ENCODE results near the gene IER3. TPM values are rescaled to one million over a fixed set of nuclear protein-coding genes. Genes with fewer than 3 reads are reported as not detected.

Gene IER3, protein sequence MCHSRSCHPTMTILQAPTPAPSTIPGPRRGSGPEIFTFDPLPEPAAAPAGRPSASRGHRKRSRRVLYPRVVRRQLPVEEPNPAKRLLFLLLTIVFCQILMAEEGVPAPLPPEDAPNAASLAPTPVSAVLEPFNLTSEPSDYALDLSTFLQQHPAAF
- 10 to 100 TPM in 4 of 5 donors, 1 to 10 TPM in 1; 8.9 to 30.8 (median 12.4) TPM for total RNA-seq
- 3.6 TPM for total RNA-seq (2013)
- 9.0 to 2,188 (median 22.7) reads per million in 29 experiments for total RNA-seq

- Mint-ChIP-seq H3K4me3 (peak within 1 kb of the TSS; percentile 88 to 96 (median 94)), H3K27ac (peak within 1 kb of the TSS; percentile 88 to 93), H3K4me1 (peaks cover 46 to 64% (median 57%) of the 10 kb centered on the region in 3 donors), H3K27me3 (no peaks in the 10 kb centered on the region), H3K36me3 (peaks cover 18% of the 10 kb centered on the region), H3K9me3 (no peaks in the 10 kb centered on the region)
- ATAC-seq (replicated peaks in 1 of 4), result peak; percentile 66 to 71 (median 70)
- POLR2A ChIA-PET, result no interaction called here
- Histone ChIP-seq H3K27me3 (replicated peaks in 1 of 2; ENCODE audit: control insufficient read depth in 2 of 2, extremely low read depth in 1 of 2, insufficient read depth in 2 of 2, low read length in 1 of 2) (no peaks in the 10 kb centered on the region), H3K27ac (ENCODE audit: low read length) (peak within 1 kb of the TSS; percentile 74), H3K4me1 (ENCODE audit: control insufficient read depth in 1 of 2, extremely low read depth in 1 of 2, insufficient read depth in 2 of 2, low read length in 2 of 2) (peaks cover 17 to 48% of the 10 kb centered on the region in 2 experiments), H3K36me3 (ENCODE audit: control insufficient read depth in 2 of 2, extremely low read depth in 1 of 2, insufficient read depth in 1 of 2, low read length in 1 of 2) (peaks cover 8 to 15% of the 10 kb centered on the region in 2 donors), H3K9me3 (no peaks in the 10 kb centered on the region), H3K4me3 (ENCODE audit: control insufficient read depth in 1 of 2, extremely low read depth in 1 of 2, low read length in 1 of 2) (peak within 1 kb of the TSS; percentile 85 to 86)
- CTCF ChIA-PET, result interaction anchor here in 1 of 2 donors (0.8 kb wide), 1 partner anchor 14 kb away, joined by 5 read pairs; no protein-coding TSS in a partner anchor
- WGBS (ENCODE audit: insufficient coverage), result 1% methylated on average over 45 of the region's 54 CpGs
- DNase-seq, result peak in 33 of 35 experiments; percentile 20 to 85 (median 52)
Observed at GRCh38 chr6:30744054-30744805, at the start of gene IER3. IER3 (minus strand) TSS chr6:30744547; CDS start chr6:30744518, 29 bp downstream.

DNA sequence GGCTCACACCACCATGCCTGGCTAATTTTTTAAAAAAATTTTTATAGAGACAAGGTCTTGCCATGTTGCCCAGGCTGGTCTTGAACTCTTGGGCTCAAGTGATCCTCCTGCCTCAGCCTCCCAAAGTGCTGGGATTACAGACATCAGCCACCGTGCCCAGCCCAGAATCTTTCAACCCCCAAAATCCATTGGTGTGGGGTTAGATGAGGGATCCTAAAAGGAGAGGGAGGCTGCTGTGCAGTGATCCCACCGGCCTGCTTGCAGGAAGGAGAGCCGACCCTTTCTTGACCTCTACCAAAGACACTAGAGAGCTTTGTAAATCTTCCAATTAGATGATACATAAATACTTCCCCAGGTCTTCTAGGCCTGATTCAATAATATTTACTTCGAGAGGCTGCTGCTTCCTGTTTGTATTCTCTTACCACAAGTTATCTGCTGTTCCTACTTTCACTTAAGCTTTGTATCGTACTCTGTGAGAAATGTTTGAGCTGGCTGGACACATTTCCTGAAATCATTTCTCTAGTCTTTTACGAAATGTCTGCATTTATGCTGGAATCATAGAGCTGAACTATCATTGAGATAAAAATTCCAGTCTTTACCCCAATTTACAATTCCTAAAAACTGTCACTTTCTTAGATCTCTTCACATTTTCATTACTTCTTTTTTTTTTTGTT is 49.3 kb upstream of the IER3 start:
- CTCF ChIA-PET, result interaction anchor here in 1 of 2 donors (0.6 to 0.9 kb wide), 2 partner anchors 34 to 63 kb away, joined by 3 to 5 read pairs; no protein-coding TSS in a partner anchor
- Mint-ChIP-seq H3K36me3 (no peaks in the 10 kb centered on the region), H3K27ac (peak overlapping the region; percentile 97 to 99), H3K4me1 (peaks cover 55 to 60% (median 56%) of the 10 kb centered on the region in 3 donors), H3K4me3 (peak overlapping the region; percentile 58 to 71 (median 69)), H3K9me3 (no peaks in the 10 kb centered on the region), H3K27me3 (no peaks in the 10 kb centered on the region)
- peak; percentile 86 to 98 (median 96) for ATAC-seq (replicated peaks in 1 of 4)
- WGBS (ENCODE audit: insufficient coverage), result no CpG with 5 or more reads among the region's 6 CpGs
- Histone ChIP-seq H3K36me3 (ENCODE audit: control insufficient read depth in 2 of 2, extremely low read depth in 1 of 2, insufficient read depth in 1 of 2, low read length in 1 of 2) (no peaks in the 10 kb centered on the region), H3K27ac (ENCODE audit: low read length) (peak overlapping the region; percentile 88), H3K4me1 (ENCODE audit: control insufficient read depth in 1 of 2, extremely low read depth in 1 of 2, insufficient read depth in 2 of 2, low read length in 2 of 2) (peaks cover 28 to 42% of the 10 kb centered on the region in 2 experiments), H3K27me3 (replicated peaks in 1 of 2; ENCODE audit: control insufficient read depth in 2 of 2, extremely low read depth in 1 of 2, insufficient read depth in 2 of 2, low read length in 1 of 2) (no peaks in the 10 kb centered on the region), H3K4me3 (ENCODE audit: control insufficient read depth in 1 of 2, extremely low read depth in 1 of 2, low read length in 1 of 2) (no peak overlapping the region), H3K9me3 (no peaks in the 10 kb centered on the region)
- POLR2A ChIA-PET, result interaction anchor here in 1 of 2 donors (0.5 to 0.9 kb wide), 4 partner anchors 17 to 1179 kb away, joined by 3 to 4 read pairs (median 4); partner anchors contain the start of gene DXO
- peak in 11 of 35 experiments; percentile 4 to 69 (median 10) for DNase-seq

DNA sequence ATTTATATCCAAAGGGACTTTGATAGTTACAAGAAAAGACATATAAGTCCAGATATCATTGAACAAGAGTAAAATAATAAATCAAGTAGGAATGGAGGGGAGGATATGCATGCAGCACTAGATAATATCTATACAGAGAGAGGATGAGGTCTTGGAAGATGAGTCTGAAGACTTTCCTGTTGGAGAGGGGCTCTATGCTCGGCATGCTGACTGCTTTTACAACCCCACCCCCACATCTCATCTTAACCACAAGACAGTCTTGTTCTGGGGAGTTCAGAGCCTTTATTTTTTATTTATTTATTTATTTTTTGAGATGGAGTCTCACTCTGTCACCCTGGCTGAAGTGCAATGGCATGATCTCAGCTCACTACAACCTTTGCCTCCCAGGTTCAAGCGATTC is 48.4 kb upstream of the IER3 start:
- no peaks in the 10 kb centered on the region for H3K36me3 Mint-ChIP-seq
- Histone ChIP-seq H3K36me3 (ENCODE audit: control insufficient read depth in 2 of 2, extremely low read depth in 1 of 2, insufficient read depth in 1 of 2, low read length in 1 of 2) (no peaks in the 10 kb centered on the region), H3K4me3 (ENCODE audit: control insufficient read depth in 1 of 2, extremely low read depth in 1 of 2, low read length in 1 of 2) (no peak overlapping the region), H3K4me1 (ENCODE audit: control insufficient read depth in 1 of 2, extremely low read depth in 1 of 2, insufficient read depth in 2 of 2, low read length in 2 of 2) (peaks cover 35 to 46% of the 10 kb centered on the region in 2 experiments), H3K27ac (ENCODE audit: low read length) (peak overlapping the region; percentile 88), H3K9me3 (no peaks in the 10 kb centered on the region), H3K27me3 (replicated peaks in 1 of 2; ENCODE audit: control insufficient read depth in 2 of 2, extremely low read depth in 1 of 2, insufficient read depth in 2 of 2, low read length in 1 of 2) (no peaks in the 10 kb centered on the region)
- no peaks in the 10 kb centered on the region for H3K9me3 Mint-ChIP-seq
- no CpG with 5 or more reads among the region's 2 CpGs for WGBS (ENCODE audit: insufficient coverage)
- no peak for DNase-seq
- peaks cover 61 to 67% (median 64%) of the 10 kb centered on the region in 3 donors for H3K4me1 Mint-ChIP-seq
- ChIA-PET CTCF (no interaction called here), POLR2A (no interaction called here)
- H3K27me3 Mint-ChIP-seq, result no peaks in the 10 kb centered on the region
- peak overlapping the region; percentile 89 to 97 for H3K27ac Mint-ChIP-seq
- ATAC-seq (replicated peaks in 1 of 4), result no peak
- H3K4me3 Mint-ChIP-seq, result peak overlapping the region in 1 of 3 donors; percentile 71

GRCh38 chr6:30790724-30791383 is 46.5 kb upstream of the IER3 start:
- ChIA-PET POLR2A (interaction anchor here in 1 of 2 donors (0.7 kb wide), 1 partner anchor 992 kb away, joined by 3 read pairs; no protein-coding TSS in a partner anchor), CTCF (no interaction called here)
- no peaks in the 10 kb centered on the region for H3K36me3 Mint-ChIP-seq
- no peaks in the 10 kb centered on the region for H3K36me3 ChIP-seq (ENCODE audit: control insufficient read depth in 2 of 2, extremely low read depth in 1 of 2, insufficient read depth in 1 of 2, low read length in 1 of 2)
- H3K27ac Mint-ChIP-seq, result peak overlapping the region in 1 of 2 donors; percentile 76
- no peak overlapping the region for H3K4me3 ChIP-seq (ENCODE audit: control insufficient read depth in 1 of 2, extremely low read depth in 1 of 2, low read length in 1 of 2)
- no peaks in the 10 kb centered on the region for H3K9me3 Mint-ChIP-seq
- no peaks in the 10 kb centered on the region for H3K27me3 Mint-ChIP-seq
- peaks cover 67 to 75% (median 71%) of the 10 kb centered on the region in 3 donors for H3K4me1 Mint-ChIP-seq
- DNase-seq (no peak), ATAC-seq (replicated peaks in 1 of 4) (no peak)
- no peaks in the 10 kb centered on the region for H3K9me3 ChIP-seq
- WGBS (ENCODE audit: insufficient coverage), result 71% methylated on average over 2 of the region's 4 CpGs
- H3K4me3 Mint-ChIP-seq, result no peak overlapping the region
- H3K4me1 ChIP-seq (ENCODE audit: control insufficient read depth in 1 of 2, extremely low read depth in 1 of 2, insufficient read depth in 2 of 2, low read length in 2 of 2), result peaks cover 38 to 55% of the 10 kb centered on the region in 2 experiments
- no peak overlapping the region for H3K27ac ChIP-seq (ENCODE audit: low read length)
- no peaks in the 10 kb centered on the region for H3K27me3 ChIP-seq (replicated peaks in 1 of 2; ENCODE audit: control insufficient read depth in 2 of 2, extremely low read depth in 1 of 2, insufficient read depth in 2 of 2, low read length in 1 of 2)

GRCh38 chr6:30789606-30790005 is 45.3 kb upstream of the IER3 start:
- Histone ChIP-seq H3K4me3 (ENCODE audit: control insufficient read depth in 1 of 2, extremely low read depth in 1 of 2, low read length in 1 of 2) (no peak overlapping the region), H3K27ac (ENCODE audit: low read length) (no peak overlapping the region), H3K4me1 (ENCODE audit: control insufficient read depth in 1 of 2, extremely low read depth in 1 of 2, insufficient read depth in 2 of 2, low read length in 2 of 2) (peaks cover 35 to 48% of the 10 kb centered on the region in 2 experiments), H3K36me3 (ENCODE audit: control insufficient read depth in 2 of 2, extremely low read depth in 1 of 2, insufficient read depth in 1 of 2, low read length in 1 of 2) (no peaks in the 10 kb centered on the region), H3K27me3 (replicated peaks in 1 of 2; ENCODE audit: control insufficient read depth in 2 of 2, extremely low read depth in 1 of 2, insufficient read depth in 2 of 2, low read length in 1 of 2) (no peaks in the 10 kb centered on the region), H3K9me3 (no peaks in the 10 kb centered on the region)
- no peaks in the 10 kb centered on the region for H3K9me3 Mint-ChIP-seq
- CTCF ChIA-PET, result interaction anchor here in 1 of 2 donors (0.7 to 0.8 kb wide), 2 partner anchors 13 to 66 kb away, joined by 3 to 6 read pairs; no protein-coding TSS in a partner anchor
- H3K27me3 Mint-ChIP-seq, result no peaks in the 10 kb centered on the region
- H3K4me1 Mint-ChIP-seq, result peaks cover 61 to 74% (median 63%) of the 10 kb centered on the region in 3 donors
- WGBS (ENCODE audit: insufficient coverage), result 0% methylated on average over 1 of the region's 1 CpG
- no peaks in the 10 kb centered on the region for H3K36me3 Mint-ChIP-seq
- no peak overlapping the region for H3K4me3 Mint-ChIP-seq
- no peak for ATAC-seq (replicated peaks in 1 of 4)
- H3K27ac Mint-ChIP-seq, result peak overlapping the region in 1 of 2 donors; percentile 72
- POLR2A ChIA-PET, result no interaction called here
- DNase-seq, result no peak
